HCT116 (cell line): ENCODE data around the gene MICAL3. TPM values are rescaled to one million over a fixed set of nuclear protein-coding genes. Genes with fewer than 3 reads are reported as not detected.

Experiments used
- ATAC-seq: fragments of 200-7000 bp; cut with Tn5 transposase; 2 replicates; pipeline ENCODE4 v1.9.1; 2020; ENCODE audit warnings: mild to moderate bottlenecking, moderate library complexity
- BruUV-seq: library from RNA; stranded (reverse); fragments of 400-500 nt; replicated peaks from 2 replicates; lab custom pipeline; 2021; lab: Mats Ljungman, UMichigan
- CTCF ChIA-PET: fragments of 300-600 bp; sonication (Branson Sonifier 250); formaldehyde crosslinking; loops from one replicate; lab custom pipeline; 2021; ENCODE audit warnings: antibody characterized with exemption; lab: Charles Lee
- POLR2A ChIA-PET: fragments of 300-600, 350-600 bp; sonication (Branson Sonifier 250); formaldehyde crosslinking; loops from one replicate; lab custom pipeline; 2021; ENCODE audit warnings: antibody characterized with exemption; lab: Charles Lee
- RAD21 ChIA-PET, 2 experiments: fragments of 300-600 bp; sonication (Branson Sonifier 250); formaldehyde crosslinking; loops; one replicate each; lab custom pipeline; 2023; ENCODE audit warnings: low total read pairs in 2 of 2; ENCODE audit not compliant: uncharacterized antibody in 2 of 2, unreplicated experiment in 2 of 2, low non-redundant PET in 1 of 2; lab: Charles Lee
- DNase-seq: peaks from one replicate; pipeline ENCODE4 v3.0.0-alpha.2; 2010; ENCODE audit warnings: low read depth, low spot score
- H2AFZ ChIP-seq: fragments of 200-600 bp; shearing (Covaris generic), sonication (generic); 2 replicates; pipeline ENCODE4 v1.6.1; 2017; ENCODE audit warnings: low read depth, mixed run types, mixed read lengths, antibody characterized with exemption, low read length; ENCODE audit not compliant: poor library complexity, severe bottlenecking
- H3K27ac ChIP-seq: 2 replicates; pipeline ENCODE4 v1.5.1; 2012; ENCODE audit warnings: low read depth, low read length
- H3K27me3 ChIP-seq: fragments of 200-600 bp; sonication (generic); 2 replicates; pipeline ENCODE4 v1.6.1; 2016; ENCODE audit warnings: mixed run types, low read length, mixed read lengths; ENCODE audit not compliant: insufficient read depth
- H3K36me3 ChIP-seq, 2 experiments: fragments of 200-500 bp in 1 of 2; fragments of 200-600 bp in 1 of 2; sonication (Bioruptor generic) in 1 of 2; sonication (generic) in 1 of 2; 2 replicates each; pipeline versions ENCODE4 v1.5.1 to v1.6.1; 2014 to 2016; ENCODE audit warnings: low read length in 2 of 2, inconsistent platforms in 1 of 2, mixed read lengths in 1 of 2, mixed run types in 1 of 2; ENCODE audit not compliant: insufficient read depth in 2 of 2, control insufficient read depth in 1 of 2
- H3K4me1 ChIP-seq, 2 experiments: fragments of 200-600 bp in 1 of 2; sonication (generic) in 1 of 2; 2 replicates each; pipeline versions ENCODE4 v1.5.1 to v1.6.1; 2012 to 2017; ENCODE audit warnings: low read length in 2 of 2, inconsistent platforms in 1 of 2, mild to moderate bottlenecking in 1 of 2, mixed read lengths in 1 of 2, mixed run types in 1 of 2, moderate library complexity in 1 of 2; ENCODE audit not compliant: insufficient read depth in 2 of 2, control insufficient read depth in 1 of 2
- H3K4me2 ChIP-seq: fragments of 200-600 bp; sonication (generic); 2 replicates; pipeline ENCODE4 v1.6.1; 2017; ENCODE audit warnings: mixed run types, low read length, mixed read lengths
- H3K4me3 ChIP-seq, 2 experiments: fragments of 200-600 bp in 1 of 2; sonication (generic) in 1 of 2; replicated peaks in 1 of 2; 2 replicates each; pipeline ENCODE4 v1.5.1; 2011 to 2016; ENCODE audit warnings: low read length in 2 of 2, control low read depth in 1 of 2, low read depth in 1 of 2, mild to moderate bottlenecking in 1 of 2, mixed read lengths in 1 of 2, mixed run types in 1 of 2
- H3K79me2 ChIP-seq: fragments of 200-600 bp; sonication (generic); 2 replicates; pipeline ENCODE4 v1.6.1; 2017; ENCODE audit warnings: mild to moderate bottlenecking, mixed run types, low read length, moderate library complexity, mixed read lengths; ENCODE audit not compliant: insufficient read depth
- H3K9ac ChIP-seq: fragments of 200-600 bp; sonication (generic); 2 replicates; pipeline ENCODE4 v1.6.1; 2016; ENCODE audit warnings: low read length, mixed read lengths
- H3K9me2 ChIP-seq: fragments of 200-600 bp; sonication (generic), shearing (Covaris generic); 2 replicates; pipeline ENCODE4 v1.6.1; 2017; ENCODE audit warnings: mixed run types, mild to moderate bottlenecking, moderate library complexity; ENCODE audit not compliant: insufficient read depth
- H3K9me3 ChIP-seq, 2 experiments: fragments of 200-500 bp in 1 of 2; fragments of 200-600 bp in 1 of 2; sonication (Bioruptor generic) in 1 of 2; sonication (generic) in 1 of 2; 2 replicates each; pipeline ENCODE4 v1.6.1; 2014 to 2017; ENCODE audit warnings: low read length in 2 of 2, mixed read lengths in 2 of 2, inconsistent platforms in 1 of 2, low read depth in 1 of 2, mild to moderate bottlenecking in 1 of 2, mixed run types in 1 of 2, moderate library complexity in 1 of 2; ENCODE audit not compliant: control insufficient read depth in 1 of 2, insufficient read depth in 1 of 2
- H4K20me1 ChIP-seq: fragments of 200-600 bp; sonication (generic), shearing (Covaris generic); 2 replicates; pipeline ENCODE4 v1.6.1; 2017; ENCODE audit warnings: mixed run types, mild to moderate bottlenecking, moderate library complexity; ENCODE audit not compliant: insufficient read depth
- ATF3 ChIP-seq: IDR thresholded peaks from 2 replicates; pipeline ENCODE4 v1.6.1; 2012
- CBX3 ChIP-seq: IDR thresholded peaks from 2 replicates; pipeline ENCODE4 v1.6.1; 2012; ENCODE audit warnings: low read depth
- CEBPB ChIP-seq: IDR thresholded peaks from 2 replicates; pipeline ENCODE4 v1.6.1; 2012; ENCODE audit warnings: low read depth
- CTCF ChIP-seq, 3 experiments: fragments of 200-600 bp in 1 of 3; sonication (generic) in 1 of 3; IDR thresholded peaks in 2 of 3; conservative IDR thresholded peaks in 1 of 3; 2 replicates each; pipeline ENCODE4 v1.5.1; 2012 to 2017; ENCODE audit warnings: low read depth in 2 of 3, low read length in 2 of 3, antibody characterized with exemption in 1 of 3, borderline replicate concordance in 1 of 3, control low read depth in 1 of 3, mild to moderate bottlenecking in 1 of 3, mixed read lengths in 1 of 3, mixed run types in 1 of 3, moderate library complexity in 1 of 3; ENCODE audit not compliant: insufficient read depth in 1 of 3
- EGR1 ChIP-seq: IDR thresholded peaks from 2 replicates; pipeline ENCODE4 v1.6.1; 2012; ENCODE audit warnings: low read depth
- ELF1 ChIP-seq: IDR thresholded peaks from 2 replicates; pipeline ENCODE4 v1.6.1; 2012; ENCODE audit warnings: low read depth, borderline replicate concordance
- EZH2phosphoT487 ChIP-seq: fragments of 200-600 bp; IDR thresholded peaks from 2 replicates; pipeline ENCODE4 v1.6.1; 2018; ENCODE audit warnings: antibody characterized with exemption, borderline replicate concordance
- FOSL1 ChIP-seq: IDR thresholded peaks from 2 replicates; pipeline ENCODE4 v1.6.1; 2012; ENCODE audit warnings: low read depth
- JUND ChIP-seq: IDR thresholded peaks from 2 replicates; pipeline ENCODE4 v1.6.1; 2012
- MAX ChIP-seq: IDR thresholded peaks from 2 replicates; pipeline ENCODE4 v1.6.1; 2012
- POLR2A ChIP-seq: IDR thresholded peaks from 2 replicates; pipeline ENCODE4 v1.7.0; 2011; ENCODE audit warnings: borderline replicate concordance; ENCODE audit not compliant: insufficient read depth, insufficient read length; ENCODE audit errors: extremely low read depth
- POLR2AphosphoS5 ChIP-seq: IDR thresholded peaks from 2 replicates; pipeline ENCODE4 v1.6.1; 2011; ENCODE audit warnings: mild to moderate bottlenecking, low read depth, low read length, moderate library complexity
- REST ChIP-seq: IDR thresholded peaks from 2 replicates; pipeline ENCODE4 v1.6.1; 2012; ENCODE audit warnings: low read depth
- SIN3A ChIP-seq: IDR thresholded peaks from 2 replicates; pipeline ENCODE4 v1.6.1; 2012; ENCODE audit warnings: low read depth
- SP1 ChIP-seq: IDR thresholded peaks from 2 replicates; pipeline ENCODE4 v1.6.1; 2012; ENCODE audit warnings: low read depth
- SRF ChIP-seq: IDR thresholded peaks from 2 replicates; pipeline ENCODE4 v1.6.1; 2012; ENCODE audit warnings: low read depth
- TCF7L2 ChIP-seq: IDR thresholded peaks from 2 replicates; pipeline ENCODE4 v1.7.0; 2011; ENCODE audit warnings: borderline replicate concordance, inconsistent platforms; ENCODE audit not compliant: insufficient read depth, insufficient read length; ENCODE audit errors: extremely low read depth
- ZBTB33 ChIP-seq: IDR thresholded peaks from 2 replicates; pipeline ENCODE4 v1.6.1; 2011; ENCODE audit warnings: mild to moderate bottlenecking, low read length, moderate library complexity; ENCODE audit not compliant: insufficient replicate concordance; ENCODE audit errors: extremely low read depth
- ZNF274 ChIP-seq: fragments of 200-500 bp; sonication (Bioruptor generic); IDR thresholded peaks from 2 replicates; pipeline ENCODE4 v1.6.1; 2014; ENCODE audit warnings: mild to moderate bottlenecking, low read depth, low read length, inconsistent platforms
- intact Hi-C: fragments of 100-400 bp; cut with micrococcal nuclease; formaldehyde crosslinking; loops from 2 replicates; pipeline ENCODE4 v1.10.0; 2022
- total RNA-seq: library from RNA; stranded (reverse); gene quantifications from one replicate; pipeline ENCODE4 v1.2.1, GENCODE V29; 2021; ENCODE audit not compliant: unreplicated experiment

MICAL3 gene
- total RNA-seq, 1 experiment from 2014 or later: 30.8 TPM

GRCh38 chr22:17789379-17790200, 234.8 kb downstream of the MICAL3 start:
- Histone ChIP-seq H3K4me1 (peaks cover 0 to 8% of the 10 kb centered on the region in 2 experiments; a peak in 2 of 4 replicates), H3K9me3 (no peaks in the 10 kb centered on the region), H3K27ac (no peak overlapping the region), H3K36me3 (peaks cover 0 to 3% of the 10 kb centered on the region in 2 experiments; a peak in 1 of 4 replicates), H2AFZ (no peak overlapping the region), H3K4me3 (no peak overlapping the region), H3K9ac (no peak overlapping the region), H3K27me3 (no peaks in the 10 kb centered on the region), H4K20me1 (no peaks in the 10 kb centered on the region), H3K4me2 (no peak overlapping the region), H3K9me2 (no peaks in the 10 kb centered on the region), H3K79me2 (no peaks in the 10 kb centered on the region)
- ATAC-seq: no peak
- DNase-seq: no peak
- BruUV-seq: no TSS peak
- ChIA-PET CTCF (no interaction called here), POLR2A (no interaction called here), RAD21 (no interaction called here)
- no peak for TF ChIP-seq FOSL1
- no peak for TF ChIP-seq POLR2AphosphoS5
- TF ChIP-seq TCF7L2: no peak
- TF ChIP-seq JUND: no peak
- TF ChIP-seq POLR2A: no peak
- TF ChIP-seq EZH2phosphoT487: no peak
- no peak for TF ChIP-seq ELF1
- TF ChIP-seq CTCF (IDR thresholded peaks at IDR 0.05 in 2 of 3, conservative IDR thresholded peaks at IDR 0.05 in 1 of 3; ENCODE audit: borderline replicate concordance in 1 of 3, insufficient read depth in 1 of 3, low read depth in 2 of 3, low read length in 2 of 3): no peak
- TF ChIP-seq ZNF274: no peak
- TF ChIP-seq SP1: no peak
- no peak for TF ChIP-seq EGR1
- TF ChIP-seq CBX3: no peak
- TF ChIP-seq REST: no peak
- no peak for TF ChIP-seq ZBTB33
- no peak for TF ChIP-seq SRF
- no peak for TF ChIP-seq CEBPB
- TF ChIP-seq SIN3A: no peak
- no peak for TF ChIP-seq ATF3
- no peak for TF ChIP-seq MAX
- intact Hi-C loops: no loop called here
